ENCODE results near the gene DMXL1.

The DMXL1 gene

GRCh38 chr5:119022773-119023172 lies 48.1 kb upstream of the DMXL1 start:
- TF ChIP-seq SIN3A (IDR thresholded peaks at IDR 0.05; ENCODE audit: borderline replicate concordance, insufficient read depth, low read length) (no peak), REST (IDR thresholded peaks at IDR 0.05; ENCODE audit: insufficient read depth in 1 of 2, low read depth in 2 of 2, low read length in 2 of 2) (no peak), FOXP2 (optimal IDR thresholded peaks at IDR 0.05; ENCODE audit: borderline replicate concordance, extremely low read depth, extremely low read length, insufficient read depth) (no peak), TAF1 (IDR thresholded peaks at IDR 0.05; ENCODE audit: borderline replicate concordance, insufficient read depth, low read length) (no peak)

DNA sequence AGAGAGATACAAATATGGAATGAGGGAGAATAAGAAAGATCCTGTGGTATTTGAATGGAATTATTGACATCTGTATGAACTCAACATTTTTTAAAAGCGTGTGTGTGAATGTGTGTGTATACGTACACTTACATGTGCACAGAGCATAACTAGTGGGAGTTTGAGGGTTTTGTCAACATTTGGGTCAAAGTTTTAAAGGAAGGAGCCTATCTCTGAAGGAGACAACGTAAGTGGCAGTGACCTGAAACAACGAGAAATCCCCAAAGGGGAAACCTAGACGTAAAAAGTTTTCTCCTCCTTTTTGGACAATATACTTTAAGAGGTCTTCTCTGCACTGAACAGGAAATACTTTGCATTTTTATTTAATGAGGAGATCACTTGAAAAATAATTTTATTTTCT lies 42.3 kb upstream of the DMXL1 start:
- TF ChIP-seq FOXP2 (optimal IDR thresholded peaks at IDR 0.05; ENCODE audit: borderline replicate concordance, extremely low read depth, extremely low read length, insufficient read depth) (no peak), POLR2AphosphoS5 (IDR thresholded peaks at IDR 0.05; ENCODE audit: low read depth, low read length) (no peak), TAF1 (IDR thresholded peaks at IDR 0.05; ENCODE audit: borderline replicate concordance, insufficient read depth, low read length) (no peak), SIN3A (IDR thresholded peaks at IDR 0.05; ENCODE audit: borderline replicate concordance, insufficient read depth, low read length) (no peak), REST (IDR thresholded peaks at IDR 0.05; ENCODE audit: insufficient read depth in 1 of 2, low read depth in 2 of 2, low read length in 2 of 2) (no peak)

- no peak for TF ChIP-seq REST (IDR thresholded peaks at IDR 0.05; ENCODE audit: insufficient read depth in 1 of 2, low read depth in 2 of 2, low read length in 2 of 2)
- TF ChIP-seq FOXP2 (optimal IDR thresholded peaks at IDR 0.05; ENCODE audit: borderline replicate concordance, extremely low read depth, extremely low read length, insufficient read depth) = no peak
- TF ChIP-seq POLR2AphosphoS5 (IDR thresholded peaks at IDR 0.05; ENCODE audit: low read depth, low read length) = no peak
- TF ChIP-seq SIN3A (IDR thresholded peaks at IDR 0.05; ENCODE audit: borderline replicate concordance, insufficient read depth, low read length) = no peak
Measured at GRCh38 chr5:119031011-119031886, 39.6 kb upstream of the DMXL1 start.

- no peak for TF ChIP-seq FOXP2 (optimal IDR thresholded peaks at IDR 0.05; ENCODE audit: borderline replicate concordance, extremely low read depth, extremely low read length, insufficient read depth)
- TF ChIP-seq POLR2AphosphoS5 (IDR thresholded peaks at IDR 0.05; ENCODE audit: low read depth, low read length) = no peak
- no peak for TF ChIP-seq SIN3A (IDR thresholded peaks at IDR 0.05; ENCODE audit: borderline replicate concordance, insufficient read depth, low read length)
- TF ChIP-seq TAF1 (IDR thresholded peaks at IDR 0.05; ENCODE audit: borderline replicate concordance, insufficient read depth, low read length) = no peak
- TF ChIP-seq REST (IDR thresholded peaks at IDR 0.05; ENCODE audit: insufficient read depth in 1 of 2, low read depth in 2 of 2, low read length in 2 of 2) = no peak
Measured at GRCh38 chr5:119031905-119032304, 39.0 kb upstream of the DMXL1 start.

All from PFSK-1 (cell line).